HG03575 (cell line): ENCODE measurements around the gene FGF12.

ENCODE experiments used
- ATAC-seq: cut with Tn5 transposase; IDR thresholded peaks from one replicate; pipeline ENCODE4 v1.9.1; 2021; ENCODE audit not compliant: unreplicated experiment, insufficient number of reproducible peaks, low FRiP score; ENCODE audit errors: extremely low read depth

Gene FGF12

DNA sequence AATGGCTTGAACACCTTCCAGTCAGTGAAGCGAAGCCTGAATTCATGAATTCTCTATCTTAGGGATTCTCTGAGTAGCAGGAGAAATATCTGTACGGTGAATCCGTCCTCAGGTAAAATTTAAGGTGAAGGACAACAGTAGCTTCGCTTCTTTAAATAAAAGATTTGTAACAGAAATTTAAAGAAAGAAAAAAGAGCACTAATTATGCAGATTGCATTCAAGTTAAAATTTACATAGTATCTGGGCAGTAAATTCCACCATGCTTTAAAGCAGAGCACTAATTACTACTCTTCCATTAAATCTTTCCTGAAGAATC is 282.6 kb downstream of the FGF12 start:
- ATAC-seq = no peak

DNA sequence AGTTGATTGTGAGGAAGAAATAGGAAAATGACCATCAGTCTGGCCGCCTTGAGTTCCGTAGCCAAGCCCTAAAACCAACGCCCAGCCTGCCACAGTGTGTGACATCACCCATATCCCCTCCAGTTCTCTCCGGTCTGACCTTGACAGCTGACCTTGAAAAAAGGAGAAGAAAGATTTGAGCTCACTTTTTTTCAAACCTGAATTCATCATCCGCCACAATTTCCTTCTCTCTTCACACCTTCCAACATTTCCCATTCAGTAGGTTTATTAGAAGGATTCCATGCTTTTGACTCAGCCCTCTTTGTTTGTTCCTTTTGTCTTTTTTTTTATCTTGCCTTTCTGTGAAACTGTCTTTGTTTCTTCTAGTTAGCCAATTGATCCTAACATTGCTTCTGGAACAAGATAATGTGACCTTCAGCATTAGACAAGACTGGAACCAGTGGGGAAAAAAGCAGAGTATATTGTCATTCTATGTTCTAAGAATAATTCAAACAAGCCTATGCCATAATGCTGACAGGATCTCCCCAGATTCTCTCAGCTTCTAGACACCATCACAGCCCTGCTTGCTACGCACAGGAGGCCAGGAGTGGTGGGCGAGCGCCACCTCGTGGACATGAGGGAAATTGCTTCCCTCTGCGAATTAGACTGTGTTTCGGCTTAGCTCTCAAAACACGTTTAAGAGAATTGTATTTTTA is 283.1 kb downstream of the FGF12 start:
- peak; percentile 69 for ATAC-seq

DNA sequence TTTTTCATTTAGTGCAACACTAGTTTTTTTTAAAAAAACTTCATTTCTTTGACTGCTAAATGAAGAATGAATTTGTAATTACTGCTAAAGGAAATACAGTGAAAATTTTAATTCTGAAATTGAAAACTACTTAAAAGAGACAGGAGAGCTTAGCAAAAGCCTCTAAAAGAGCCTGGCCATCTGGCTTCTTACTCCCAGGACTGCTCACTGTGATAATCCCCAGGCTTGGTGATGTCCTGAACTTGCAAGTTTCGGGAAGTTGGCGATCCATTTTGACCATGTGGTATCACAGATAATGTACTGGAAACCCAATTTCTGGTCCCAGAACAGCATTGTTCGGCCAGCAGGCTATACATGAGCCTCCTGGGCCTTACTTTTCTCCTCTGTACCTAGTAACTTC is 292.1 kb downstream of the FGF12 start:
- no peak for ATAC-seq

DNA sequence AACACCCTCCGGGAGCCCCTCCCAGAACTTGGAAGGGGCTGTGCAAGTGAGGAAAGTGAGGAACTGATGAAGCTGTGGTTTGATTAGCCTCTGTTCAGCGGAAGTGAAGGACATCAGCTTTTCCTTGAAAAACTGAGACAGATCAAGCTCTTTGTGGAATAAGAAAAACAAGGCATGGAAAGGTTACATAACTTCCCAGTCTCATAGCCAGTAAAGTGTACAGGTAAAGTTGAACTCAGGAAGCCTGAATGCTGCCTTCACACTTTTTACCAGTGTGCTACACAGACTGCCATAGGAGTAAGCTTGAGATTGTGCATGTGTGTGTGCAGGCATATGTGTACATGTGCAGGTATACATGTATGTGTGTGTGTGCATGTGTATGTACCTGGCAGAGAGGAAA is 293.2 kb downstream of the FGF12 start:
- ATAC-seq = no peak

DNA sequence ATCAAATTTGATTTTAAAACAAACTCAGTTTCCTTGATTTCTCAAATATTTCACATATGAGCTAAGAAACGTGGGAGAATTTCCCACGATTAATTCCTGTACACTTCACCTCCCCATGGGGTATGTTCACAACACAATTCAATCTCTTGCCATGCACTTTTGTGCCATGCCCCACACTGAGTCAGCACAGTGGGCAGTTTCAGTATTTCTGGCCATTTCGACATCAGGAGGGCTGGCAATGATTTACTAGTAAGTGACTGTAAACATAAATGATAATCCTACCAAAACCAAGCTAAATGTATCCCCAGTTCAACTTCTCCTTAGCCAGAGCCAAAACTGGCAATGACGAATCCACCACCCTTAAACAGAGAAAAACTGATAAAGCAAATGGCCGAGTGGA is 293.6 kb downstream of the FGF12 start:
- ATAC-seq = no peak

DNA sequence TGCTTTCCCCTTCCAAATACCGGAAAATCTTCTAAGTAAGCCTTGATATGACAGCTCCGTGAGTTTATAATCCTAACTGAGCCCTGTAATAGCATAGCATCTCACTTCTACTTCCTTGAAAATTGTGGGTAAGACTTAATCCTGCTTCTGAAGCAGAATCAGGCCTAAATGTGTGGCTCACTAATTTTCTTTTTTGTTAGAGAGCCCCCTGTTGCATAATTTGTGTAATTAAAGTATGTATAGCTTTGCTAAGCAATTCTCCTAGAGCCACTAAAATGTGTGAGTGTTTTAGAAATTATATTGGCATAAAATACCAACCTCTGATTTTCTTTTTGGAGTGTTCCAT is 304.4 kb downstream of the FGF12 start:
- no peak for ATAC-seq

DNA sequence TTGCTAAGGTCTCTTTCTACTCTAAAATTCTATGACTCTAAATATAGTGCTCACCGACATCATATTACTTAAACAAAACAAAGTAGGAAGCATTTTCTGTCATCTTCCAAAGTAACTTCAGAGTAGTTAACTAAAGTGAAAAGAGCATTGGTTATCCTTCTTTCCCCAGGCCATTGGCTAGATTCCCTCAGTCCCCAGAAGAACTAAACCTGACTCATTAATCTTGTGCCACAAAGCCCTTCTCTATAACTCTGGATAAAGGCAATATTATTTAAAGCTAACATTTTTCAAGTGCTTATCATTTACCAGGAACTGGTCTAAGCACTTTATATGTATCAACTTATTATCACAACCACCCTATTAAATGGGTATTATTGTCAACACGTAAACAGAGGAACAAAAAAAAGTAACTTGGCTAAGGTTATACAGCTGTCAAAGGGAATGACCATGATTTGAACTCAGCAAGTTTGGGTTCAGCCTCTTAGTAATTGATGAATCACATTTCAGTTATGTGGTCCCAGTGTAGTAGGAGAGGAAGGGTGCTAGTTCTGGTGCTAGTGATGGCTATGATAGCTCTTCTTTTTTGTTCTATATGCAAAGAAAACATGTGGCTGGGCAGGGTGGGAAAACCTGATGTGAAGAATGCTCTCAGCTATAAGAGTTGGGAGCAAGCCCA is 304.9 kb downstream of the FGF12 start:
- ATAC-seq = no peak

DNA sequence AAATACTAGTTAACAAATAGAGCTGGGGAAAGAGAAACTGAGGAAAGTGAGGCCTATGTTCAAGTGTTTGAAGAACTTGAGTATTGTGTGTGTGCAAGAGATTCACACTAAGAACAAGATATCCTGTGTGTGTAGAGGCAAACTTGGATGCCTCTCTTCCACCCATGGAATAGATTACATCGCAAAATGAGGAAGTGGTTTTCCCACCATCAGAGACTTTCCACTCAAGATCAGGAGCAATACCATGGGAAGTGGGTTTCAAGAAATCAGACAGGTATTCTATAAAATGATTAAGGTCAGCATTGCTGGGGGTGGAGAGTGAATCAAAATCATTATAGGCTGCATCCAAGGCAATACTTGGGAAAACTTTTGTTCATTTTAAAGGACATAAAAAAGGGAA is 308.0 kb downstream of the FGF12 start:
- no peak for ATAC-seq

DNA sequence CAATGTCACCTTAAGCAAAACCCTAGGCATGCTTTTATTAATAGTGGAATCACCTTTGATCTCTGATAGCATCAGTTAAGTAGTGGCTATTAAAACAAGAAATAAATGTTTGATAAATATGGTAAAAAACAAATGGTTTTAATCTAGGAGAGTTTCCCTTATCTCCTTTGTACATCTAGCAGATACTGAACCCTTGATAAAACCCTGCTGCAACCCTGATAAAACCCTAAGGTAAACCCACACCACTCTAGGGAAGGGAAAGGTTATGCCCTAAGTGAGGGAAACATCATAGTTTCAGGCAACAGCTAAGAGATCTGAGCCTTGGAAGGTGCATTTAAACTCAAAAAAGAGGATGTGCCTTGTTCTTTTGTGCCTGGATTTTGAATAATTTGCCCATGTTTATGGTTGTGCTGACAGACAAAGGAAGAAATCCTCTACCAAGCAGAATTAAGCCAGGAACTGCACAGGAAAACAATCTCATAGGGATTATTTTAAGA is 309.7 kb downstream of the FGF12 start:
- ATAC-seq = no peak

DNA sequence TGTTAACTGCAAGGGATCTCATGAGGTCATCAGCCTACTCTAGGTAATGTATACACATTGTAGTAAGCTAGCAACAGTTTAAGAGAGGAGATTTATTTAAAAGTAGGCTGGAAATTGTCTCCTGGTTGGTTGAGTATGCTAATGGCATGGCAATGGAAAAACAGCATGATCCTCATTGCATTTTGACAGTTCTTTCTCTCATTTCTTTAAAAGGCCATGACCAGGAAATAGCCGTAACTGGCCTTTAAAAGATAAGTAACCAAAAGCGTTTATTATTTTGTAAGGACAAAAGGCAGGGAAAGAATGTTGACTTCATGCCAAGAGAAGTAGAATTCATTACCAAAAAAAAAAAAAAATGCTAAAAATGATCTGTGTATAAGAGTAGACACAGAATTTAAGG is 310.3 kb downstream of the FGF12 start:
- ATAC-seq = no peak

DNA sequence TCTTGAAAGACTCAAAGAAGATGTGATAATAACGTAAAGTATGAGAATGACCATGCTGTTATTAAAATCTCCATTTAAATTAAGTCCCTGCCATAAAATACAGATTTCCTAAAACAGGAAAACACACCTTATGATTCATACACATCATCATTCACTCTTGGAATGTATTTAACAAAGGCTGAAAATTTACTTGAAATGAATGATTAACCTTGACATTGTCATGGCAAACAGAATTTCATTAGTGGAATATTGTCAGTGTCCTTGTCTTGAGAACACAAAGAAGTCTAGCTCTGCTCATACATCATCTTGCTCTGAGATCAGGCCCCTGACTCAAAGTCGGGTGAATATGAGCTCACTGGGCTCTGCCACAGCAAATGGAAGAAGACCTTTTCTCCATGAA is 313.9 kb downstream of the FGF12 start:
- no peak for ATAC-seq

DNA sequence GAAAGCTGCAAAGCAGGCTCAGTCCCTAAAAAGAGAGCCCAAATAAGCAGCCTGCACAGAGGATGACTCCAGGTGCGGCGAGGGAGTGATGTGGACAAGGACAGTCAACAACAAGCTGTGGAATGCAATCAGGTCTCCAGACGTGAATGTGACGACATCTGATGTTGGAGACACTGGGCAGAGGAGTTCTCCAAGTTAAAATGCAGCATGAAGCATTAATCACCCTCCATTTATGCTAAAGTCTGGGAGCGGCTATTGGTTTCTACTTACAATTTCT is 316.7 kb downstream of the FGF12 start:
- ATAC-seq = no peak

DNA sequence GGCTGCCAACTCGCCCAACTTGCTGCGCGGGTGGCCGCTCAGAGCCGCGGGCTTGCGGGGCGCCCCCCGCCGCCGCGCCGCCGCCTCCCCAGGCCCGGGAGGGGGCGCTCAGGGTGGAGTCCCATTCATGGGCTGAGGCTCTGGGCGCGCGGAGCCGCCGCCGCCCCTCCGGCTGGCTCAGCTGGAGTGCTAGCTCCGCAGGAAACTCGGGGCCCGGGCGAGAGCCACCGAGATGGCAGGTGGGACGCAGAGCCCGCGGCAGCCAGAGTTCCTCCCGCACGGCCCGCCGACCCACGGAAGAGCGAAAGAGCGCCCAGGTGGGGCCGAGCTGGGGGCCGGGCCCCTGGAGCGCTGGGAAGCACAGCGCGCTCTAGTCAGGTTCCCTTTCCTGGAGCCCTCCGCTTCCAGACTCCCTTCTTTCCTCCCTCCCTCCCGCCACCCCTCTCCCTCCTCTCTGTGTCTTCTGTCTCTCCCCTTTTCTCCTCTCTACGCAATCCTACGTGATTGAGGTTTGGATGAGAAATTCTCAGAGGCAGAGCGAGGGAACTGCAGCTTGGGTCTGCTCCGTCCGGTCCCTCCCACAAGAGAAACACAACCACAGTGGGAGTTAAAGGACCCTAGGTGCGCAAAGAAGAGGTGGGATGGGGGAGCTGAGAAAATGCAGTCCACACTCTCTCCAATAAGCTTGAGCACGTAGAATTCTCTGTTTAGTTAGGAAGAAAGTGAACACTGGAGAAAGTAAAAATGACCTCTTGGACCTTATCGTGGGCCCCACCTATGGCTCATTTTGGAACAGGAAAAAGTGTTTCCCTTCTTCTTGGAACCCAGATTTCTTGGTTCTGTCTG is 317.3 kb downstream of the FGF12 start:
- no peak for ATAC-seq

DNA sequence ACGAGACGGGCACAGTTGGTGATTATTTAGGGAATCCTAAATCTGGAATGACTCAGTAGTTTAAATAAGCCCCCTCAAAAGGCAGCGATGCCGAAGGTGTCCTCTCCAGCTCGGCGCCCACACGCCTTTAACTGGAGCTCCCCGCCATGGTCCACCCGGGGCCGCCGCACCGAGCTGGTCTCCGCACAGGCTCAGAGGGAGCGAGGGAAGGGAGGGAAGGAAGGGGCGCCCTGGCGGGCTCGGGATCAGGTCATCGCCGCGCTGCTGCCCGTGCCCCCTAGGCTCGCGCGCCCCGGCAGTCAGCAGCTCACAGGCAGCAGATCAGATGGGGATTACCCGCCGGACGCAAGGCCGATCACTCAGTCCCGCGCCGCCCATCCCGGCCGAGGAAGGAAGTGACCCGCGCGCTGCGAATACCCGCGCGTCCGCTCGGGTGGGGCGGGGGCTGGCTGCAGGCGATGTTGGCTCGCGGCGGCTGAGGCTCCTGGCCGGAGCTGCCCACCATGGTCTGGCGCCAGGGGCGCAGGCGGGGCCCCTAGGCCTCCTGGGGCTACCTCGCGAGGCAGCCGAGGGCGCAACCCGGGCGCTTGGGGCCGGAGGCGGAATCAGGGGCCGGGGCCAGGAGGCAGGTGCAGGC is 318.0 kb downstream of the FGF12 start:
- ATAC-seq = no peak

DNA sequence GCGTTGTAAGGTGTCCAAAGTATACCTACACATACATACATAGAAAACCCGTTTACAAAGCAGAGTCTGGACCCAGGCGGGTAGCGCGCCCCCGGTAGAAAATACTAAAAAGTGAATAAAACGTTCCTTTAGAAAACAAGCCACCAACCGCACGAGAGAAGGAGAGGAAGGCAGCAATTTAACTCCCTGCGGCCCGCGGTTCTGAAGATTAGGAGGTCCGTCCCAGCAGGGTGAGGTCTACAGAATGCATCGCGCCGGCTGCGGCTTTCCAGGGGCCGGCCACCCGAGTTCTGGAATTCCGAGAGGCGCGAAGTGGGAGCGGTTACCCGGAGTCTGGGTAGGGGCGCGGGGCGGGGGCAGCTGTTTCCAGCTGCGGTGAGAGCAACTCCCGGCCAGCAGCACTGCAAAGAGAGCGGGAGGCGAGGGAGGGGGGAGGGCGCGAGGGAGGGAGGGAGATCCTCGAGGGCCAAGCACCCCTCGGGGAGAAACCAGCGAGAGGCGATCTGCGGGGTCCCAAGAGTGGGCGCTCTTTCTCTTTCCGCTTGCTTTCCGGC is 318.6 kb downstream of the FGF12 start:
- no peak for ATAC-seq

DNA sequence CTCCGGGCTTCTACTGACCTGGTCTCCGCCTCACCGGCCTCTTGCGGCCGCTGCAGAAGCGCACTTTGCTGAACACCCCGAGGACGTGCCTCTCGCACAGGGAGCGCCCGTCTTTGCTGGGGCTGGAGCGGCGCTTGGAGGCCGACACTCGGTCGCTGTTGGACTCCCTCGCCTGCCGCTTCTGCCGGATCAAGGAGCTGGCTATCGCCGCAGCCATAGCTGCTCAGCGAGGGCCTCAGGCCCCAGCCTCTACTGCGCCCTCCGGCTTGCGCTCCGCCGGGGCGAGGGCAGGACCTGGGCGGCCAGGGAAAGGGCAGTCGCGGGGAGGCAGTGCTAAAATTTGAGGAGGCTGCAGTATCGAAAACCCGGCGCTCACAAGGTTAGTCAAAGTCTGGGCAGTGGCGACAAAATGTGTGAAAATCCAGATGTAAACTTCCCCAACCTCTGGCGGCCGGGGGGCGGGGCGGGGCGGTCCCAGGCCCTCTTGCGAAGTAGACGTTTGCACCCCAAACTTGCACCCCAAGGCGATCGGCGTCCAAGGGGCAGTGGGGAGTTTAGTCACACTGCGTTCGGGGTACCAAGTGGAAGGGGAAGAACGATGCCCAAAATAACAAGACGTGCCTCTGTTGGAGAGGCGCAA is 319.2 kb downstream of the FGF12 start:
- no peak for ATAC-seq

DNA sequence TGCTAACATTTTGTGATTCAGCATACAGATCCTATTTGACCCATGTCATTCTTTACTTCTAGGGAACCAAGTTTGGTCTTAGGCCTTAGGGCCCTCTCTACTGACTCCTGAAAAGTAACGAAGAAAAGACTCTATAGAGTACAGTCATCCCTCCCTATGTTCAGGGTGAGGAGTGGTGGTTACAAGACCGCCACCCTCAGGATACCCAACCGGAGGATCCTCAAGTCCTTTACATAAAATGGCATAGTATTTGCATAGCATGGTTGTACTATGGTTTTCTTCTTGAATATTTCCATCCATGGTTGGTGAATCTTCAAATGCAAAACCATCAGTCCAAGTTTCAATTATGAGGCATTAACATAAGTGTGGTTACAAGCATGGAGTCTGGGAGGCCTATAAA is 327.6 kb downstream of the FGF12 start:
- ATAC-seq = no peak

DNA sequence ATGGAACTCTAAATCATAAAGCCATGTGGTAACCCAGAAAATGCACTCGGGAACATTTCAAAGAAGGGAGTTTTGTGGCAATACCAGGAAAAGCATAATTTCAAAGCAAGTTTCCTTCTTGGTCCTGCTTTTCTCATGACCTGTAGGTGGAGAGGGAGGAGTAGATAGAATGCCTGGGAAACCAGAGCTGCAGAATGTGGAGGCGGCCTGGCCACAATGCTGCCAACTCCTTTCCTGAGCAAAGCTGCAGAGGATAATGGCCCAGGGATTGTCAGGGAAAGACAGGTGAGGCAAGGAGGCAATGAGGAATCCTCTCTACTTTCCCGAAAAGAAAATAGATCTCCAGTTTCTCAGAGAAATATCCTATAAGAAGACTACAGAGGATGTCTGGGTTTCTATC is 330.3 kb downstream of the FGF12 start:
- ATAC-seq = no peak

DNA sequence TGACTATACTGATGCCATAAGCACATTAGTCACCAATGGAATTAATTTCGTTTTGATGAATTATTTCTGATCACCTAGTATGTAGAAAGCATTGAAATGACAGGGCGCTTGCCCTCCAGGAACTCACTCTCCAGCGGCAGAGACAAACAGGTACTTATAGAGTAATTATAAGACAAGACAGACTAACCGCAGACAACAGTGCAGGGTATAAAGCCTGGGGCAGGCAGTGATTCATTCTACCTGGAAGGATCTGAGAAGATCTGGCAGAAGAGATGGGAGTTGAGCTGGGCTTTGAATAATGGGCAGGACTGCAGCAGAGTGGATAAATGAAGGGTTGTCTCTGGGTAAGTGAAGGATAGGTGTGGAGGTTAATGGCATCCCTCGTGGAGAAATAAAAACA is 331.8 kb downstream of the FGF12 start:
- no peak for ATAC-seq
